Tibial nerve (tissue), 4 donors: ENCODE results near the gene ZNF207. TPM values are rescaled to one million over a fixed set of nuclear protein-coding genes. Genes with fewer than 3 reads are reported as not detected.
A peak's percentile ranks its signal among the peaks of the same experiment; 100 is the strongest.

Source experiments
- DNase-seq, 2 donors: peaks; one replicate each; pipeline ENCODE4 v3.0.0-alpha.2; 2019; ENCODE audit warnings: low spot score in 2 of 2
- H3K27ac ChIP-seq, 4 donors: fragments of 200-600 bp; sonication (generic) in 3 of 4; one replicate each; pipeline ENCODE4 v1.5.1; 2017 to 2019; ENCODE audit warnings: mild to moderate bottlenecking in 1 of 4
- H3K27me3 ChIP-seq, 2 donors: fragments of 200-600 bp; sonication (generic) in 1 of 2; one replicate each; pipeline versions ENCODE4 v1.5.1 to v1.6.0; 2017 to 2019
- H3K36me3 ChIP-seq, 3 donors: fragments of 200-600 bp; sonication (generic); one replicate each; pipeline ENCODE4 v1.5.1; 2018 to 2019
- H3K4me1 ChIP-seq, 4 donors: fragments of 200-600 bp; sonication (generic) in 3 of 4; one replicate each; pipeline ENCODE4 v1.5.1; 2017 to 2019
- H3K4me3 ChIP-seq, 4 donors: fragments of 200-600 bp; sonication (generic) in 3 of 4; one replicate each; pipeline ENCODE4 v1.5.1; 2017 to 2019; ENCODE audit warnings: mild to moderate bottlenecking in 1 of 4, moderate library complexity in 1 of 4
- H3K9me3 ChIP-seq, 4 donors: fragments of 200-600 bp; sonication (generic) in 3 of 4; one replicate each; pipeline ENCODE4 v1.5.1; 2017 to 2019
- EP300 ChIP-seq, 2 donors: sonication (generic); formaldehyde crosslinking; IDR thresholded peaks; one replicate each; pipeline ENCODE4 v1.6.1; 2017; ENCODE audit warnings: antibody characterized with exemption in 2 of 2, mild to moderate bottlenecking in 1 of 2
- POLR2A ChIP-seq, 2 donors: fragments of 450-650 bp; IDR thresholded peaks; one replicate each; pipeline ENCODE4 v1.6.1; 2017; ENCODE audit warnings: antibody characterized with exemption in 2 of 2, mild to moderate bottlenecking in 2 of 2, moderate library complexity in 2 of 2
- WGBS, 2 donors: methylation state at CpG; one replicate each; pipeline ENCODE4 v1.1.5; 2018; 5-methylcytosine and 5-hydroxymethylcytosine counted together
- total RNA-seq, 4 donors: library from RNA; depleted of rRNA; stranded (reverse); fragments of >200 nt; gene quantifications; one replicate each; pipeline ENCODE4 v1.1.0, GENCODE V29; 2016
- TF ChIP-seq, protein P1 (sequence below), 5 experiments: fragments of 200-600 bp in 3 of 5; fragments of 450-650 bp in 2 of 5; sonication (generic) in 3 of 5; IDR thresholded peaks; one replicate each; pipeline ENCODE4 v1.5.1; 2016 to 2019; ENCODE audit warnings: antibody characterized with exemption in 5 of 5, mild to moderate bottlenecking in 3 of 5, moderate library complexity in 2 of 5

The ZNF207 gene
- total RNA-seq, 4 donors from 2014 or later, result 121 to 195 (median 152) TPM

DNA sequence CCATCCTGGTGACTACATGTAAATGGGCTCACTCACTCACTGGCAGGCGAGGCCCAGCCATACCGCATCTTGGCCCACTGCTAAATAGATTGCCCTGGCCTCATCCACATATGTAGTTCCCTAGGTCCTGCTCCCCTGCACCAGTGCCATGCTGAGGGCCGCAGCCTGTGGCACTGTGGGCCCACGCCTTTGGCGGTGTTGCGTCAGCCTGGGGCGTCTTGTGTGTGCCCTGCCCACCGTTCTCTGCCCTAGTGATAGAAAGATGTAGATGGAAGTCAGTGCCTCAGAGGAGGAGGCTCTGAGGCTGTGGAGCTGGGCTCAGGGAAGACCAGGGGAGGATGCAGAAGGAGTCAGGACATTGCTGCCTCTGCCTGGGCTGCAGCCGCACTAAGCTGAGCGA is 26.9 kb upstream of the ZNF207 start:
- no peak for DNase-seq
- H3K27ac ChIP-seq, result no peak overlapping the region
- no peak overlapping the region for H3K4me3 ChIP-seq
- H3K36me3 ChIP-seq, result no peaks in the 10 kb centered on the region
- peaks cover 0 to 10% (median 0%) of the 10 kb centered on the region in 4 donors for H3K4me1 ChIP-seq
- TF ChIP-seq POLR2A (IDR thresholded peaks at IDR 0.05), result no peak
- WGBS, 2 donors, result 93 to 94% methylated on average over 10 of the region's 10 CpGs
- no peaks in the 10 kb centered on the region for H3K9me3 ChIP-seq
- no peaks in the 10 kb centered on the region for H3K27me3 ChIP-seq

DNA sequence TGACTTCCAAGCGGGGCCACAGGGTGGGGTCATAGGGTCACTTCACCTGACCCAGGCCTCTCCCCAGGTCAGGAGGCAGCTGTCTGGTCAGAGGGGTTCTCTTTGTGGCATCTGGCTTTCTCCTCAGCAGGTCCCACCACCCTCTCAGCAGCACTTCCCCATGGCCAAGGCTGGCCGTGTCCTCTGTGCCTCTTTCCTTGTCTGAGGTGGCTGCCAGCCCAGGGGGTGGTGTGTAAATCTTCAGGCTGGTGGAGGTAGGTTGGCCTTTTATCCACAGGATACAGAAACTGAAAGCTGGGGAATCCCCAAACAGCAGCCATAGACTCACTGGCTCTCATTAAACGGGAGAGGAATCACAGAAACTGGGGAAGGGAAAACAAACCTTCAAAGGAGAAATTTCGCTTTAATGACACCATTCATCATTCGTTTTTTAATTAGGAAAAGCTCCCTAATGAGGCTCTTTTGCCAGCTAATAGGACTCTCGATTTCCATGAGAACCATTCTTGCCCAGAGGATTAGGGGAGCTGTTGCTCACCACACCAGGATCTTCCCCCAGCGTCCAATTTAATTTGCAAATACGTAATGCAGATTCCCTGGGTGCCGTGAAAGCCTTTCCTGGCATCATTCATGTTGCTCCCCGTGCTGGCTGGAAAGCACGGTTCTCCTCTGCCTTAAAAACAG is 26.0 kb upstream of the ZNF207 start:
- Histone ChIP-seq H3K9me3 (no peaks in the 10 kb centered on the region), H3K4me1 (peaks cover 0 to 10% (median 0%) of the 10 kb centered on the region in 4 donors), H3K4me3 (peak overlapping the region in 1 of 4 donors; percentile 12), H3K36me3 (no peaks in the 10 kb centered on the region), H3K27ac (no peak overlapping the region), H3K27me3 (no peaks in the 10 kb centered on the region)
- TF ChIP-seq EP300 (IDR thresholded peaks at IDR 0.05) (no peak), POLR2A (IDR thresholded peaks at IDR 0.05) (no peak)
- TF ChIP-seq, protein P1, sequence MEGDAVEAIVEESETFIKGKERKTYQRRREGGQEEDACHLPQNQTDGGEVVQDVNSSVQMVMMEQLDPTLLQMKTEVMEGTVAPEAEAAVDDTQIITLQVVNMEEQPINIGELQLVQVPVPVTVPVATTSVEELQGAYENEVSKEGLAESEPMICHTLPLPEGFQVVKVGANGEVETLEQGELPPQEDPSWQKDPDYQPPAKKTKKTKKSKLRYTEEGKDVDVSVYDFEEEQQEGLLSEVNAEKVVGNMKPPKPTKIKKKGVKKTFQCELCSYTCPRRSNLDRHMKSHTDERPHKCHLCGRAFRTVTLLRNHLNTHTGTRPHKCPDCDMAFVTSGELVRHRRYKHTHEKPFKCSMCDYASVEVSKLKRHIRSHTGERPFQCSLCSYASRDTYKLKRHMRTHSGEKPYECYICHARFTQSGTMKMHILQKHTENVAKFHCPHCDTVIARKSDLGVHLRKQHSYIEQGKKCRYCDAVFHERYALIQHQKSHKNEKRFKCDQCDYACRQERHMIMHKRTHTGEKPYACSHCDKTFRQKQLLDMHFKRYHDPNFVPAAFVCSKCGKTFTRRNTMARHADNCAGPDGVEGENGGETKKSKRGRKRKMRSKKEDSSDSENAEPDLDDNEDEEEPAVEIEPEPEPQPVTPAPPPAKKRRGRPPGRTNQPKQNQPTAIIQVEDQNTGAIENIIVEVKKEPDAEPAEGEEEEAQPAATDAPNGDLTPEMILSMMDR (IDR thresholded peaks at IDR 0.05), result no peak
- DNase-seq, result no peak
- 27 to 32% methylated on average over 11 of the region's 11 CpGs for WGBS, 2 donors

DNA sequence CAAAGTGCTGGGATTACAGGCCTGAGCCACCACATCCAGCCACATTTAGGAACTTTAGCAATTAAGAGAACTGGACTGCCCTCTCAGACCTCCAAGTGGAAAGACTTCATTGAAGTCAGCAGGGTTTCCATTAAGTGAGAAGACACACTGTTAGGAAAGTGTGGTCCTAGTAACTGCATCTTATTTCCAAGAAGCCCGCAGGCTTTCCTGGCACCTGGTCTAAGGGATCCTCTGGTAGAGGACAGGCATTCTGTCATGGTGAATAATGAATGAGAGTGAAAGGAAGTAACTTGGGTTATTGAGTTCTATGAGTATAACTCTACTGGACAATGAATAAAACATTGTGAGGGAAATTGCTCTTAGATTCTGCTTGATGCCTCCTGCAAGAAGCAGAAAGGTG is 22.0 kb upstream of the ZNF207 start:
- peaks cover 0 to 10% (median 0%) of the 10 kb centered on the region in 4 donors for H3K4me1 ChIP-seq
- H3K36me3 ChIP-seq, result peaks cover 0 to 18% (median 0%) of the 10 kb centered on the region in 3 donors
- no peak overlapping the region for H3K27ac ChIP-seq
- DNase-seq, result no peak
- no peaks in the 10 kb centered on the region for H3K9me3 ChIP-seq
- H3K4me3 ChIP-seq, result no peak overlapping the region
- TF ChIP-seq EP300 (IDR thresholded peaks at IDR 0.05) (no peak), POLR2A (IDR thresholded peaks at IDR 0.05) (no peak)
- TF ChIP-seq, protein P1 (IDR thresholded peaks at IDR 0.05), result no peak
- H3K27me3 ChIP-seq, result no peaks in the 10 kb centered on the region
- whole genome bisulfite sequencing, 2 donors, result 90 to 100% methylated on average over 1 of the region's 1 CpG

DNA sequence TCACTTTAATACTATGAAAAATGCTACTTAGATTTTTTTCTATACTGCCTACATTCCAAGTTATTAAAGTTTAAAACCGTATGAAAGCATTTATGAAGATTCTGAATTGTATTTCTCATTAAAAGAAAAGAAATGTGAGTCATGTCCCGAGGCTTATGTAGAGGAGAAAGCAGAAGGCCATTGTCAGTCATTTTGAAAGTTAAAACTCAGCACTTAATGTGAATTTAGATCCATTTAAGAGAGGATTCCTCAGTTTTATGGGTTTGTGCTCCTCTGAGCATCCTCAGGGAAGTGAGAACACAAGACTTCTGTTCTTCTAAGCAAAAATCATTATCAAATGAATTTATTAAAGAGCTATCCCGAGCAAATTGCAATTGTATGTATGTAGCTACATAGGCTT is 19.8 kb upstream of the ZNF207 start:
- Histone ChIP-seq H3K36me3 (peaks cover 0 to 39% (median 4%) of the 10 kb centered on the region in 3 donors), H3K27ac (no peak overlapping the region), H3K9me3 (no peaks in the 10 kb centered on the region), H3K4me3 (no peak overlapping the region), H3K4me1 (no peaks in the 10 kb centered on the region), H3K27me3 (no peaks in the 10 kb centered on the region)
- DNase-seq, result no peak
- no peak for TF ChIP-seq EP300 (IDR thresholded peaks at IDR 0.05)
- TF ChIP-seq, protein P1 (IDR thresholded peaks at IDR 0.05), result no peak
- no peak for TF ChIP-seq POLR2A (IDR thresholded peaks at IDR 0.05)
- 24 to 39% methylated on average over 3 of the region's 3 CpGs for WGBS, 2 donors

DNA sequence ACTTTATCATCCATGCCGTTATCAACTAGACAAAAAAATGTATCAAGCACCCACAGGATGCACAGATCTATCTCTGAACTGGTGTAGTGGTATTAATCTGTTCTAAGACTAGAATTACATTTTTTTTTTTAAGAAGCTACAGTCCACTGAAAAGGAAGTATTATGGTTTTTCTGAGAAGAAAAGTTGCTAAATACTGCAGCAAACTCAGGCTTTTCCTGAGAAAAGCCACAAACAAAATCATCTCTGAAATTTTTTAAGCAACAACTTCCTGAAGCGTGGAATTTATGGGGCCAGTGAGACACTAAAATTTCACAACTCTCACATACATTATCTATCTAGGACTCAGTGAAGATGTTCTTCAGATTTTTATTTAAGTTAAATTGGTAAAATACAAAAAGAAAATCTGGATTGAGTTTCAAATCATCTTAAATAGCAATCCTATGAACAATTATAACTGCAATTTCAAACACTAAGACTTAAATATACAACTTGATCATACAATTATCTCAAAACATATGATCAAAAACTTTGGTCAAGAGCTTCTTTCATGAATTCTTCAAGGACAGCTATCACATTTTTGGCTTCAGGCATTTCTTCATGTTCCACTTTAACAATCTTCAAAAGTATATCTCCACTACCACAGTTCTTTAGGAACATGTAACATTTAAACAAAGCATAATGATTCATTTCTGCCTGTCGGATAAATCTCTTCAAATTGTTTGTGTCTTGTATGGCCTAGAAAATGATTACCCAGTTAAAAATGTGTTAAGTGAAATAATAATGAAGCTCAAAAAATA is 18.5 kb upstream of the ZNF207 start:
- no peak overlapping the region for H3K4me3 ChIP-seq
- H3K9me3 ChIP-seq, result no peaks in the 10 kb centered on the region
- no peaks in the 10 kb centered on the region for H3K27me3 ChIP-seq
- H3K4me1 ChIP-seq, result no peaks in the 10 kb centered on the region
- 69 to 83% methylated on average over 3 of the region's 3 CpGs for WGBS, 2 donors
- DNase-seq, result no peak
- TF ChIP-seq POLR2A (IDR thresholded peaks at IDR 0.05), result no peak
- TF ChIP-seq, protein P1 (IDR thresholded peaks at IDR 0.05), result no peak
- peaks cover 0 to 52% (median 4%) of the 10 kb centered on the region in 3 donors for H3K36me3 ChIP-seq
- no peak overlapping the region for H3K27ac ChIP-seq
